GM12878 (cell line): ENCODE data around the gene COL23A1. TPM values are rescaled to one million over a fixed set of nuclear protein-coding genes. Genes with fewer than 3 reads are reported as not detected.

Source experiments
- ATAC-seq: fragments of 200-7000 bp; cut with Tn5 transposase; 3 replicates; pipeline ENCODE4 v1.9.1; 2020; ENCODE audit warnings: mild to moderate bottlenecking, moderate library complexity
- BruUV-seq: library from RNA; stranded (reverse); fragments of 400-500 nt; replicated peaks from 2 replicates; lab custom pipeline; 2021; lab: Mats Ljungman, UMichigan
- CTCF ChIA-PET: fragments of 300-600 bp; sonication (Branson Sonifier 250); formaldehyde crosslinking; extraction: SDS; loops from one replicate; lab custom pipeline; 2021; ENCODE audit warnings: inconsistent platforms; lab: Yijun Ruan, JAX
- POLR2A ChIA-PET: fragments of 350-600 bp; formaldehyde crosslinking; extraction: SDS; loops from one replicate; lab custom pipeline; 2021; ENCODE audit warnings: inconsistent platforms; lab: Charles Lee
- RAD21 ChIA-PET: fragments of 300-600 bp; sonication (Branson Sonifier 250); formaldehyde crosslinking; loops from one replicate; lab custom pipeline; 2023; ENCODE audit warnings: antibody characterized with exemption; ENCODE audit not compliant: unreplicated experiment; lab: Charles Lee
- SMC1A ChIA-PET: fragments of 300-600 bp; sonication (Branson Sonifier 250); formaldehyde crosslinking; loops from one replicate; lab custom pipeline; 2023; ENCODE audit not compliant: unreplicated experiment, uncharacterized antibody; lab: Charles Lee
- DNase-seq: peaks from one replicate; pipeline ENCODE4 v3.0.0-alpha.2; 2011; ENCODE audit warnings: low read depth, low spot score
- FAIRE-seq: peaks from 3 replicates; lab custom pipeline; 2011; peaks lifted over from hg19 to GRCh38; lab: Jason Lieb, UNC
- H2AFZ ChIP-seq: 2 replicates; pipeline ENCODE4 v1.6.0; 2011; ENCODE audit warnings: low read depth, low read length, control low read depth; ENCODE audit not compliant: control insufficient read depth
- H3K27ac ChIP-seq: 2 replicates; pipeline ENCODE4 v1.5.1; 2011; ENCODE audit warnings: control low read depth; ENCODE audit not compliant: control insufficient read depth, insufficient read depth
- H3K27me3 ChIP-seq, 2 experiments: replicated peaks in 1 of 2; 2 replicates each; pipeline versions ENCODE4 v1.6.0 to v1.6.1; 2011; ENCODE audit warnings: low read length in 1 of 2; ENCODE audit not compliant: control insufficient read depth in 2 of 2, insufficient read depth in 2 of 2
- H3K36me3 ChIP-seq, 2 experiments: 2 replicates each; pipeline ENCODE4 v1.5.1; 2011; ENCODE audit warnings: low read length in 1 of 2; ENCODE audit not compliant: control insufficient read depth in 2 of 2, insufficient read depth in 2 of 2
- H3K4me1 ChIP-seq: 2 replicates; pipeline ENCODE4 v1.6.1; 2011; ENCODE audit warnings: mild to moderate bottlenecking, low read length, moderate library complexity, mixed read lengths; ENCODE audit not compliant: control insufficient read depth, insufficient read depth
- H3K4me2 ChIP-seq: 2 replicates; pipeline ENCODE4 v1.6.0; 2011; ENCODE audit warnings: control low read depth; ENCODE audit not compliant: control insufficient read depth, insufficient read depth
- H3K4me3 ChIP-seq: fragments of 200-600 bp; sonication (generic); 2 replicates; pipeline ENCODE4 v1.5.1; 2016
- H3K79me2 ChIP-seq: 2 replicates; pipeline ENCODE4 v1.6.0; 2011; ENCODE audit warnings: low read length; ENCODE audit not compliant: control insufficient read depth, insufficient read depth
- H3K9ac ChIP-seq: 2 replicates; pipeline ENCODE4 v1.8.0; 2011; ENCODE audit warnings: low read length, control low read depth, mixed read lengths; ENCODE audit not compliant: control insufficient read depth, insufficient read depth
- H3K9me3 ChIP-seq: replicated peaks from 3 replicates; pipeline ENCODE4 v1.5.1; 2011; ENCODE audit warnings: mild to moderate bottlenecking, low read length; ENCODE audit not compliant: control insufficient read depth, insufficient read depth
- H4K20me1 ChIP-seq: 2 replicates; pipeline ENCODE4 v1.6.0; 2011; ENCODE audit not compliant: control insufficient read depth, insufficient read depth
- CBX5 ChIP-seq: sonication (generic); IDR thresholded peaks from 2 replicates; pipeline ENCODE4 v1.6.1; 2016; ENCODE audit warnings: low read depth, moderate library complexity, mild to moderate bottlenecking, inconsistent platforms
- FOXK2 ChIP-seq: fragments of 450-650 bp; IDR thresholded peaks from 2 replicates; pipeline ENCODE4 v1.6.1; 2017; ENCODE audit warnings: mild to moderate bottlenecking, moderate library complexity
- GABPA ChIP-seq: IDR thresholded peaks from 2 replicates; pipeline ENCODE4 v1.6.1; 2014; ENCODE audit warnings: antibody characterized with exemption, low read depth, mild to moderate bottlenecking, inconsistent platforms
- IKZF1 ChIP-seq: fragments of 450-650 bp; conservative IDR thresholded peaks from 2 replicates; pipeline ENCODE4 v1.6.1; 2017; ENCODE audit warnings: antibody characterized with exemption, mild to moderate bottlenecking
- KAT2A ChIP-seq: conservative IDR thresholded peaks from 2 replicates; pipeline ENCODE4 v1.6.1; 2011; ENCODE audit warnings: low read depth, low read length; ENCODE audit not compliant: control insufficient read depth
- KLF5 ChIP-seq: fragments of 450-650 bp; IDR thresholded peaks from 2 replicates; pipeline ENCODE4 v1.6.1; 2014; ENCODE audit warnings: mild to moderate bottlenecking; ENCODE audit not compliant: partially characterized antibody
- MXI1 ChIP-seq: fragments of 150-350 bp; IDR thresholded peaks from 2 replicates; pipeline ENCODE4 v1.6.1; 2011; ENCODE audit warnings: low read depth, mild to moderate bottlenecking, inconsistent platforms, low read length, improper control_type of control experiment
- MYC ChIP-seq: IDR thresholded peaks from 2 replicates; pipeline ENCODE4 v1.6.1; 2011; ENCODE audit warnings: mild to moderate bottlenecking, low read length, moderate library complexity, inconsistent platforms; ENCODE audit not compliant: insufficient read depth, insufficient replicate concordance, insufficient read length, severe bottlenecking
- NBN ChIP-seq: fragments of 450-650 bp; IDR thresholded peaks from 2 replicates; pipeline ENCODE4 v1.6.1; 2016
- RB1 ChIP-seq: fragments of 450-650 bp; formaldehyde crosslinking; IDR thresholded peaks from 2 replicates; pipeline ENCODE4 v1.6.1; 2017; ENCODE audit warnings: mild to moderate bottlenecking, borderline replicate concordance
- SUPT20H ChIP-seq: IDR thresholded peaks from 2 replicates; pipeline ENCODE4 v1.6.1; 2011; ENCODE audit warnings: low read depth, mild to moderate bottlenecking, low read length, moderate library complexity, borderline replicate concordance; ENCODE audit not compliant: control insufficient read depth
- TBL1XR1 ChIP-seq: IDR thresholded peaks from 2 replicates; pipeline ENCODE4 v1.6.1; 2012; ENCODE audit warnings: low read depth, low read length, improper control_type of control experiment
- YBX1 ChIP-seq: fragments of 450-650 bp; IDR thresholded peaks from 2 replicates; pipeline ENCODE4 v1.6.1; 2016; ENCODE audit warnings: antibody characterized with exemption
- ZBED1 ChIP-seq: IDR thresholded peaks from 2 replicates; pipeline ENCODE4 v1.6.1; 2016; ENCODE audit warnings: borderline replicate concordance
- ZSCAN29 ChIP-seq: fragments of 450-650 bp; IDR thresholded peaks from 2 replicates; pipeline ENCODE4 v1.6.1; 2017; ENCODE audit warnings: mild to moderate bottlenecking, moderate library complexity
- WGBS: methylation state at CpG from one replicate; pipeline ENCODE4 v1.1.6; 2016; ENCODE audit warnings: low lambda C conversion rate; ENCODE audit not compliant: insufficient replicate concordance, insufficient coverage; ENCODE audit errors: missing lambda C conversion rate; 5-methylcytosine and 5-hydroxymethylcytosine counted together
- in situ Hi-C: fragments of 300-500 bp; cut with MboI; formaldehyde crosslinking; loops from 9 replicates; pipeline ENCODE4 v1.14.3; 2018; ENCODE audit warnings: mixed read lengths
- intact Hi-C: fragments of 100-400 bp; cut with micrococcal nuclease; formaldehyde crosslinking; loops from one replicate; pipeline ENCODE4 v1.14.2; 2022; ENCODE audit not compliant: unreplicated experiment
- polyA plus RNA-seq, 11 experiments: library from polyadenylated mRNA; depleted of rRNA in 4 of 11; unstranded in 6 of 11; stranded (reverse) in 5 of 11; fragments of >200 nt; fragmentation: Nextera tagmentation in 4 of 11; fragmentation: Illumina TruSeq in 1 of 11; extraction: Ambion mirVana in 4 of 11; extraction: Trizol in 1 of 11; gene quantifications; 1 replicate in 1 of 11; 2 replicates in 10 of 11; pipeline versions ENCODE4 v1.2.1 to v1.2.3, GENCODE V29; 2011 to 2016; ENCODE audit warnings: inconsistent platforms in 2 of 11, missing spikeins in 2 of 11, low read depth in 1 of 11
- total RNA-seq, 4 experiments: library from RNA; depleted of rRNA in 3 of 4; stranded (reverse); fragments of >200 nt in 3 of 4; fragmentation: Illumina TruSeq in 1 of 4; extraction: Trizol in 1 of 4; gene quantifications; 2 replicates each; pipeline versions ENCODE4 v1.2.1 to v1.2.3, GENCODE V29; 2013 to 2021
- TF ChIP-seq, protein P1 (sequence below): IDR thresholded peaks from 2 replicates; pipeline ENCODE4 v1.6.1; 2011; ENCODE audit warnings: borderline replicate concordance, low read depth, mild to moderate bottlenecking, moderate library complexity, mixed read lengths, low read length; ENCODE audit not compliant: insufficient read depth; ENCODE audit errors: extremely low read length
- TF ChIP-seq, protein P2 (sequence below): IDR thresholded peaks from 2 replicates; pipeline ENCODE4 v1.6.1; 2012; ENCODE audit warnings: improper control_type of control experiment, low read depth, low read length; ENCODE audit not compliant: insufficient replicate concordance
- TF ChIP-seq, protein P3 (sequence below): IDR thresholded peaks from 2 replicates; pipeline ENCODE4 v1.6.1; 2012; ENCODE audit warnings: low read depth, low read length, improper control_type of control experiment

Gene COL23A1
- total and polyA plus RNA-seq, 10 of the 15 experiments (the other 5 are each of a cell fraction or from before 2014, with no cell fraction given): 0.03 to 0.83 (median 0.09) TPM; not detected in 5

DNA sequence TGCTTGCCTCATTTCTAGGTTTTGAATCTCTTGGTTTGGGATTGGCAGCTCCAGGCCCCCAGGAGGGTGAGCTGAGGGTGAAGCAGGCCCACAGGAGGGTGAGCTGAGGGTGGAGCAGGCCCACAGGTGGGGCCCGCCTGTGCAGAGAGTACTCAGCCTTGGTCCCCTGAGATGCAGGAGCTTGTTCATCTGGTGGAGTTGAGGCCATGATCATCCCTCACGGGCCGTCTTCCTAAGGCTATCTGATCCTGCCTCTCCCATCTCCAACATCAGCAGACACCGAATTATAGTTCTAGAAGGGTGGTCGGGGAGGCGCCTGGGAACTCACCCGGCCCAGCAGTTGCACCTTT lies 225.9 kb downstream of the COL23A1 start:
- TF ChIP-seq KAT2A (no peak), GABPA (no peak), KLF5 (no peak), RB1 (no peak), NBN (no peak), SUPT20H (no peak), YBX1 (no peak), FOXK2 (no peak), IKZF1 (no peak), MXI1 (no peak), ZBED1 (no peak), ZSCAN29 (no peak), TBL1XR1 (no peak), CBX5 (no peak), MYC (no peak)
- TF ChIP-seq, protein P1, sequence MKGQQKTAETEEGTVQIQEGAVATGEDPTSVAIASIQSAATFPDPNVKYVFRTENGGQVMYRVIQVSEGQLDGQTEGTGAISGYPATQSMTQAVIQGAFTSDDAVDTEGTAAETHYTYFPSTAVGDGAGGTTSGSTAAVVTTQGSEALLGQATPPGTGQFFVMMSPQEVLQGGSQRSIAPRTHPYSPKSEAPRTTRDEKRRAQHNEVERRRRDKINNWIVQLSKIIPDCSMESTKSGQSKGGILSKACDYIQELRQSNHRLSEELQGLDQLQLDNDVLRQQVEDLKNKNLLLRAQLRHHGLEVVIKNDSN: no peak
- TF ChIP-seq, protein P2, sequence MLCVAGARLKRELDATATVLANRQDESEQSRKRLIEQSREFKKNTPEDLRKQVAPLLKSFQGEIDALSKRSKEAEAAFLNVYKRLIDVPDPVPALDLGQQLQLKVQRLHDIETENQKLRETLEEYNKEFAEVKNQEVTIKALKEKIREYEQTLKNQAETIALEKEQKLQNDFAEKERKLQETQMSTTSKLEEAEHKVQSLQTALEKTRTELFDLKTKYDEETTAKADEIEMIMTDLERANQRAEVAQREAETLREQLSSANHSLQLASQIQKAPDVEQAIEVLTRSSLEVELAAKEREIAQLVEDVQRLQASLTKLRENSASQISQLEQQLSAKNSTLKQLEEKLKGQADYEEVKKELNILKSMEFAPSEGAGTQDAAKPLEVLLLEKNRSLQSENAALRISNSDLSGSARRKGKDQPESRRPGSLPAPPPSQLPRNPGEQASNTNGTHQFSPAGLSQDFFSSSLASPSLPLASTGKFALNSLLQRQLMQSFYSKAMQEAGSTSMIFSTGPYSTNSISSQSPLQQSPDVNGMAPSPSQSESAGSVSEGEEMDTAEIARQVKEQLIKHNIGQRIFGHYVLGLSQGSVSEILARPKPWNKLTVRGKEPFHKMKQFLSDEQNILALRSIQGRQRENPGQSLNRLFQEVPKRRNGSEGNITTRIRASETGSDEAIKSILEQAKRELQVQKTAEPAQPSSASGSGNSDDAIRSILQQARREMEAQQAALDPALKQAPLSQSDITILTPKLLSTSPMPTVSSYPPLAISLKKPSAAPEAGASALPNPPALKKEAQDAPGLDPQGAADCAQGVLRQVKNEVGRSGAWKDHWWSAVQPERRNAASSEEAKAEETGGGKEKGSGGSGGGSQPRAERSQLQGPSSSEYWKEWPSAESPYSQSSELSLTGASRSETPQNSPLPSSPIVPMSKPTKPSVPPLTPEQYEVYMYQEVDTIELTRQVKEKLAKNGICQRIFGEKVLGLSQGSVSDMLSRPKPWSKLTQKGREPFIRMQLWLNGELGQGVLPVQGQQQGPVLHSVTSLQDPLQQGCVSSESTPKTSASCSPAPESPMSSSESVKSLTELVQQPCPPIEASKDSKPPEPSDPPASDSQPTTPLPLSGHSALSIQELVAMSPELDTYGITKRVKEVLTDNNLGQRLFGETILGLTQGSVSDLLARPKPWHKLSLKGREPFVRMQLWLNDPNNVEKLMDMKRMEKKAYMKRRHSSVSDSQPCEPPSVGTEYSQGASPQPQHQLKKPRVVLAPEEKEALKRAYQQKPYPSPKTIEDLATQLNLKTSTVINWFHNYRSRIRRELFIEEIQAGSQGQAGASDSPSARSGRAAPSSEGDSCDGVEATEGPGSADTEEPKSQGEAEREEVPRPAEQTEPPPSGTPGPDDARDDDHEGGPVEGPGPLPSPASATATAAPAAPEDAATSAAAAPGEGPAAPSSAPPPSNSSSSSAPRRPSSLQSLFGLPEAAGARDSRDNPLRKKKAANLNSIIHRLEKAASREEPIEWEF: no peak
- TF ChIP-seq, protein P3, sequence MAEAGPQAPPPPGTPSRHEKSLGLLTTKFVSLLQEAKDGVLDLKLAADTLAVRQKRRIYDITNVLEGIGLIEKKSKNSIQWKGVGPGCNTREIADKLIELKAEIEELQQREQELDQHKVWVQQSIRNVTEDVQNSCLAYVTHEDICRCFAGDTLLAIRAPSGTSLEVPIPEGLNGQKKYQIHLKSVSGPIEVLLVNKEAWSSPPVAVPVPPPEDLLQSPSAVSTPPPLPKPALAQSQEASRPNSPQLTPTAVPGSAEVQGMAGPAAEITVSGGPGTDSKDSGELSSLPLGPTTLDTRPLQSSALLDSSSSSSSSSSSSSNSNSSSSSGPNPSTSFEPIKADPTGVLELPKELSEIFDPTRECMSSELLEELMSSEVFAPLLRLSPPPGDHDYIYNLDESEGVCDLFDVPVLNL: no peak
- H3K27me3 ChIP-seq: no peaks in the 10 kb centered on the region
- ChIA-PET SMC1A (no interaction called here), RAD21 (no interaction called here), CTCF (no interaction called here), POLR2A (no interaction called here)
- H3K4me2 ChIP-seq: no peak overlapping the region
- no peaks in the 10 kb centered on the region for H3K79me2 ChIP-seq
- FAIRE-seq (no peak), DNase-seq (no peak), ATAC-seq (no peak)
- no peak overlapping the region for H3K27ac ChIP-seq
- in situ Hi-C loops (no loop called here), intact Hi-C loops (no loop called here)
- BruUV-seq: no TSS peak
- H3K9ac ChIP-seq: no peak overlapping the region
- H3K9me3 ChIP-seq: no peaks in the 10 kb centered on the region; the same call in 2 of the 3 replicates
- H2AFZ ChIP-seq: no peak overlapping the region
- no peaks in the 10 kb centered on the region for H4K20me1 ChIP-seq
- H3K4me1 ChIP-seq: no peaks in the 10 kb centered on the region
- no peaks in the 10 kb centered on the region for H3K36me3 ChIP-seq
- WGBS: 50% methylated on average over 7 of the region's 7 CpGs
- H3K4me3 ChIP-seq: no peak overlapping the region
